GM19238 (cell line): ENCODE results near the gene DIP2B.
"Not testable (repeated sequence)": the region's sequence is repeated elsewhere in the genome, so short reads cannot be mapped to it uniquely, and the experiment has no call there.

Experiments used
- DNase-seq: peaks from one replicate; pipeline ENCODE4 v3.0.0; 2011; ENCODE audit warnings: low spot score; ENCODE audit not compliant: insufficient read length

DIP2B gene

DNA sequence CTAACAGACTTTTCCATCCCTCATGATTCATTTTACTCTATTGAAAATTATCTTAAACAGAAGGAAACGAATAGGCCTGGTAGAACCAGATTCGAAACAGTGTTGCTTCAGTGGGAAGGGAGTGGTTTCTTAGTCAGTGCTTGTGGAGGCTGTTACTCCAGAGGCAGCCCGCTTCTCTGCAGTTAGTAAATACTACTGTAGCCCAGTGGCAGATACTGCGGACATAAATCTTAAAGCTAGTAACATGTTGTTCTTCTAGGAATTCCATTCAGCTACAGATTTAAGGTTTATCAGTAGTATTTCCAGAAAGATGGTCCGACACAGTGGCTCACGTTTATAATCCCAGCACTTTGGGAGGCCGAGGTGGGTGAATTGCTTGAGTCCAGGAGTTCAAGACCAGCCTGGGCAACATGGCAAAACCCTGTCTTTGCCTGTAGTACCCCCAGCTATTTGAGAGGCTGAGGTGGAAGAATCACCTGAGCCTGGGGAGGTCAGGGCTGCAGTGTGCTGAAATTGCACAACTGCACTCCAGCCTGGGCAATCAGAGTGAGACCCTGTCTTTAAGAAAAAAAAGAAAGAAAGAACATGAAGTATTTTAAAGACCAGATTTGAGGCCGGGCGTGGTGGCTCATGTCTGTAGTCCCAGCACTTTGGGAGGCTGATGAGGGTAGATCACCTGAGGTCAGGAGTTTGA, 45.9 kb downstream of the DIP2B start:
- no peak for DNase-seq

DNA sequence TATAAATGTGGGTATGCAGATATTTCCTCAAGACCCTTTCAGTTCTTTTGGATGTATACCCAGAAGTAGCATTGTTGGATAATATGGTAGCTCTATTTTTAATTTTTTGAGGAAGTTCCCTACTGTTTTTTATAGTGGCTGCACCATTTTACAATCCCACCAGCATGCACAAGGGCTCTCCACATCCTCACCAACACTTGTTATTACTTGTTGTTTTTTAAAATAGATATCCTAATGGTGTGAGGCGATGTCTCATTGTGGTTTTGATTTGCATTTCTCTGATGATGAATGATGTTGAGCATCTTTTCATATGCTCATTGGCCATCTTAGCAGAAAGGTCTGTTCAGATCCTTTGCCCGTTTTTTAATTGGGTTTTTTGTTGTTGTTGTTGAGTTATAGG, 47.1 kb downstream of the DIP2B start:
- no peak for DNase-seq

DNA sequence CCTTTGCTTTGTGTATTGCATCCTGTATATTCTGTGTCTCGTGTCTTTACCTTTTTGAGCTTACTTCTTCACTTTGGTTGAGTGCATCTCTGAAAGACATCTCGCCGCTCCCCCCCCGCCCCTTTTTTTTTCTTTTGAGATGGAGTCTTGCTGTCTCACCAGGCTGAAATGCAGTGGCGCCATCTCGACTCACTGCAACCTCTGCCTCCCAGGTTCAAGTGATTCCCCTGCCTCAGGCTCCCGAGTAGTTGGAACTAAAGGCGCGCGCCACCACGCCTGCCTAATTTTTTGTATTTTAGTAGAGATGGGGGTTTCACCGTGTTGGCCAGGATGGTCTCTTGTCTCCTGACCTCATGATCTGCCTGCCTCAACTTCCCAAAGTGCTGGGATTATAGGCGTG, 49.9 kb downstream of the DIP2B start:
- DNase-seq: no peak

DNA sequence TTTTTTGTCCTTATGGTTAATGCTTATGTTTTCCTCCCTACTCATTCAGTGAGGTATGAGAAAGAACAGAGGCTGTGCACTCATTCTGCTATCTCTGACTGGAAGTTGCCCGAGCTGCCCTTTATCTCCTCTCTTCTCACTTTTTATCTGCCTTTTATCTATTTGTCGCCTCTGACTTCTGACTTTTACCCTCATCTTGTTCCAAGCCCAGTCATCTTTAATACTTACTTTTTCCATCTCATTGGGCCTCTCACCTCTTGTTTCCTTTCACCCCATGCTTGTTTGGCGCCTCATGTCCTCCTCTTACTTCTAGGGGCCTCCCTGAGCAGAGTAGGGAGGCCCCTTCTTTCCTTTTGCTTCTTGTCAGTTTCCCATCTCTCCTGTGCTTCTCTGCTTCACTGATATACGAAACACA, 50.7 kb downstream of the DIP2B start:
- no peak for DNase-seq

DNA sequence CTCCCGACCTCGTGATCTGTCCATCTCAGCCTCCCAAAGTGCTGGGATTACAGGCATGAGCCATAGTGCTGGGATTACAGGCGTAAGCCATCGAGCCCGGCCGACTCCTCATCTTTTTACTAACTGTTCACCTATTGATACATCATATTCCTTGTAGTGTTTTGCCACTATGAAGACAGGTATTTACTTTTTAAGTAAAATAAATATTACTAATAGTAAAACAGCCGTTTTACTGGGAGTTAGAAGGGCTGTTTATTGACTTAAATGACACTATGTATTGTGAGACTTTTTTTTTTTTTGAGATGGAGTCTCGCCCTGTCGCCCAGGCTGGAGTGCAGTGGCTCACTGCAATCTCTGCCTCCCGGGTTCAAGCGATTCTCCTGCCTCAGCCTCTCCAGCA, 51.5 kb downstream of the DIP2B start:
- DNase-seq: no peak

DNA sequence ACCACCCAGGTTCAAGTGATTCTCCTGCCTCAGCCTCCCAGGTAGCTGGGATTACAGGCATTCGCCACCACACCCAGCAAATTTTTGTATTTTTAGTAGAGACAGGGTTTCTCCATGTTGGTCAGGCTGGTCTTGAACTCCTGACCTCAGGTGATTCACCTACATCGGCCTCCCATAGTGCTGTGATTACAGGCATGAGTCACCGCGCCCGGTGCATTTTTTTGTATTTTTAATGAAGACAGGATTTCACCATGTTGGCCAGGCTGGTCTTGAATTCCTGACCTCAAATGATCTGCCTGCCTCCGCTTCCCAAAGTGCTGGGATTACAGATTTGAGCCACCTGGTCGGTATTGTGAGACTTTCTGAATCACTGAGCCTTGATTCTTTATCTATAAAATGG, 52.0 kb downstream of the DIP2B start:
- not testable (repeated sequence) for DNase-seq

DNA sequence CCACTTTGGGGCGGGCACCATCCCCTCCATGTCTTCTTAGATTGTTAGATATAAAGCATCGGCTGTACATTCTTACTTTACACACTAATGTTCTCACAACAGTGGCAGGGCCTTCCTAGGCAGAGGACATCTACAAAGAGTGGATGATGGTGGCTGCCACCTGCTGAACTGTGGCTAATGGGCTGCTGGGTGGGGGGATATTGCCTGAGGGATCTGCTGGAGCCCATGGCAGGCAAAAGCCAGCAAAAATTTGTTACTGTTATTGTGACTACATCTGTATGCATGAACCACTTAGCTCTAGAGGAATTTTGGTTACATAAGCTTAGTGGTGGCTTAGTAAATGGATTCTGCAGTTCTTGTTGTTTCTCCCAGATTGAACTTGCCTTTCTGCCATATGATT, 52.6 kb downstream of the DIP2B start:
- no peak for DNase-seq

DNA sequence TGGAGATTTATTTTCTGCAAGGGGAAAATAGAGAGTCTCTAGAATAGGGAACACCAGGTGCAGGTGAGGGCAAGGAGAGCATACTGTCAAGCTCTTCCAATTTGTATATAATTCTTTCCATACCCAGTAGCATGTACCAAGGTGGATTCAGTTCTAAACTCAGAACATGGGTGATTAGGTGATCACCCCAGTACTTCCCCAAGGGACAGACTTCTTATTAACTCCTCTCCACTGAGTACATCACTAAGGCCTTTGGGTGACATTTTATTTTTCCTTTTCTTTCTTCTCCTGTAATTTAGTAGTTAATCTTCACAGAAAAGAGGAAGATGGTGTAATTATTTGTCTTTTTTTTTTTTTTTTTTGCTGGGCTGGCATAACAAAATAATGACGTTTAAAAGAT, 54.2 kb downstream of the DIP2B start:
- no peak for DNase-seq

DNA sequence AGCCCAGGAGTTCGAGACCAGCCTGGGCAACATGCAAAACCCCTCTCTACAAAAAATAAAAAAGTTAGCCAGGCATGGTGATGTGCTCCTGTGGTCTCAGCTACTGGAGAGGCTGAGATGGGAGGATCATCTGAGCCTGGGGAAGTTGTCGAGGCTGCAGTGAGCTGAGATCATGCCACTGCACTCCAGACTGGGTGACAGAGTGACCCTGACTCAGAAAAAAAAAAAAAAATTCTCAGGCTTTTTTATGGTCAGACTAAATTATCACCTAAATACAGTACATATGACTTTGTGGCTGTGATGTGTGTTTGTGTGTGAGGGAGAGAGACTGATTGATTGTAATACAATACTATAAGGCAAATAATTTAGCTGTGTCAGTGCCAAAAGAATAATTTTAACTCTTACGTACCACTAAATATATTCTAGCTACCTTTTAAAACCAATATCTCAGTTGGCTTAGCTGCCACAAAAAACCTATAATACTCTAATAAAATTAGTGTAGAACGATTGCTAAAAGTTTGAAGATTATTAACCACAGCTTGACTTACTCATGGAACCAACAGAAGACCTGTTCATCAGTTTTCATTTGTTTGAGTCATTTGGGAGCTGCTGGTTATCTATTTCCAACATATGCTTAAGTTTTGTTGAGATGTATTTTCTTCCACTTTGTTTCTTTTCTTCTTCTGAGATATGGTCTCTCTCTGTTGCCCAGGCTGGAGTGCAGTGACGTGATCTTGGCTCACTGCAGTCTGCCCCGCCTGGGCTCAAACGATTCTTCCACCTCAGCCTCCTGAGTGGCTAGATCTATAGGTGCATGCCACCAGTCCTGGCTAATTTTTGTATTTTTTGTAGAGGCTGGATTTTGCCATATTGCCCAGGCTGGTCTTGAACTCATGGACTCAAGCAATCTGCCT, 58.0 kb downstream of the DIP2B start:
- DNase-seq: no peak

DNA sequence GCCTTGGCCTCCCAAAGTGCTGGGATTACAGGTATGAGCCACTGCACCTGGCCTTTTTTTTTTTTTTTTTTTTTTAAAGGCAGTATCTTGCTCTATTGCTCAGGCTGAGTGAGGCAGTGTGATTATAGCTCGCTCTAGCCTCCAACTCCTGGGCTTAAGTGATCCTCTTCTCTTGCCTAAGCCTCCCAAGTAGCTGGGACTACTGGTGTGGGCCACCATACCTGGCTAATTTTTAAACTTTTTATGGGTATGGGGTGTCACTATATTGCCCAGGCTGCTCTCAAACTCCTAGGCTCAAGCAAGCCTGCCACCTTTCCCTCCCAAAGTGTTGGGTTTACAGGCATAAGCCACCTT, 58.6 kb downstream of the DIP2B start:
- DNase-seq: no peak

DNA sequence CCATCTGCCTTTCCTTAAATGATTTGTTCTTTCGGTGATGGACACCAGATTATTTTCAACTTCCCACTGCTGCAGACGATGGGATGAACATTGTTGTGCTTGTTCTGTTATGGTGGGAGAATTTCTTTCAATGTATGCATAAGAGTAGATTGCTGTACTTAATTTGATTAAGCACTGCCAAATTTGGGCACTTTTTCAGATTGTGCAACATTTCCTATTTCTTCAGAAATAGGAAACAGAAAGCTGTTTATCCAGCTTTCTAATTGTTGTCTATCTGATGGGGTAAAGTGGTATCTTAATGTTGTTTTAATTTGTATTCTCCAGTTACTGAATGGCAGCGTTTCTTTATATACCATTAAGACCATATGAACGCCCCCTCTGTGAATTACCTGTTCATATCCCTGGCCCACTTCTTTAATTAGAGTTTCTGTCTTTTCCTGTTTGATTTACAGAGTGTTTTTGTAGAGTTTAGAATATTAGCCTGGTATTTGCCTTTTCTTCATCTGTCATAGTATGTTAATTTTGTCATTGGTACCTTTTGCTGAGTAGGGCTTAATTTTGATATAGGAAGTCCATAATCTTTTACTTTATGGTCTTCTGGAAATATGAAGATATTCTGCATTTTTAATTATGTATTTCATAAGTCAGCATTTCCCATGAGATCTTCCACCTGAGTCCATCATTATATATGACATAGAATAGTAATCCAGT, 59.6 kb downstream of the DIP2B start:
- no peak for DNase-seq

DNA sequence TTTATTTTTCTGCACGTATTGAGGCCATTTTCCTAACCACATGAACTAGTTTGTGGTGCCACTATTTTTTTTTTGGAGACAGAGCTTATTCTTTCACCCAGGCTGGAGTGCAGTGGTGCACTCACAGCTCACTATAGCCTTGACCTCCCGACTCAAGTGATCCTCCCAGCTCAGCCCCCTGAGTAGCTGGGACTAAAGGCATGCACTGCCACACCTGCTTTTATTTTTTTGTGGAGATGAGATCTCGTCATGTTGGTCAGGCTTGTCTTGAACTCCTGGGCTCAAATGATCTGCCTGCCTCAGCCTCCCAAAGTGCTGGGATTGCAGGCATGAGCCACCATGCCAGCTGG, 60.1 kb downstream of the DIP2B start:
- DNase-seq: no peak

DNA sequence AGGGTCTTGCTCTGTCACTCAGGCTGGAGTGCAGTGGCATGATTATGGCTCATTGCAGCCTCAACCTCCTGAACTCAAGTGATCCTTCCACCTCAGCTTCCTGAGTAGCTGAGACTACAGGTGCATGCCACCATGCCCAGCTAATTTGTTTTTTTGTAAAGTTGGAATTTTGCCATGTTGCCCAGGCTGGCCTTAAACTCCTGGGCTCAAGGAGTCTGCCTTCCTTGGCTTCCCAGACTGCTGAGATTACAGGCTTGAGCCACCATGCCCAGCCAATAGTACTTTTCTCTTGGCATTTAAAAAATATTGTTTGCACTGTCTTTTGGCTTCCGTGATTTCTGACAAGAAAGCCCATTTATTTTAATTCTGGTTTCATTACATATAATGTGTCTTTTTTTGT, 61.3 kb downstream of the DIP2B start:
- DNase-seq: no peak

DNA sequence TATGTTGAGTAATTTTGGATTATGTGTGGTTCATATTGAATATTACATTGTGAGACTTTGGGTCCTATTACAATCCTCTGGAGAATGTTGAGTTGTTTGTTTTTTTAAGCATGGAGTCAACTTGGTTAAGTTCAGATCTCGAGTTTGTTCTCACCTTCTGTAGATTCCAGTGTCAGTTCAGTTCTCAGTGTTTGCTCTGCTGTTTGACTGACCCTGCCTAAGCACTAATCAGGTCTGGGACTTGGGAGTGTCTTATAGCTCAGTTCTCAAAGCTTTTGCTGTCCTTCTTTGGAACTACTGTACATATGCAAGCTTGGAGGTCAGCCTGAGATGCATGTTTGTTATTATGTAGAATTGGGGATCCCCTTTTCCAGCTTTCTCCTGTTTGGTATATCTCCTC, 63.1 kb downstream of the DIP2B start:
- DNase-seq: no peak

DNA sequence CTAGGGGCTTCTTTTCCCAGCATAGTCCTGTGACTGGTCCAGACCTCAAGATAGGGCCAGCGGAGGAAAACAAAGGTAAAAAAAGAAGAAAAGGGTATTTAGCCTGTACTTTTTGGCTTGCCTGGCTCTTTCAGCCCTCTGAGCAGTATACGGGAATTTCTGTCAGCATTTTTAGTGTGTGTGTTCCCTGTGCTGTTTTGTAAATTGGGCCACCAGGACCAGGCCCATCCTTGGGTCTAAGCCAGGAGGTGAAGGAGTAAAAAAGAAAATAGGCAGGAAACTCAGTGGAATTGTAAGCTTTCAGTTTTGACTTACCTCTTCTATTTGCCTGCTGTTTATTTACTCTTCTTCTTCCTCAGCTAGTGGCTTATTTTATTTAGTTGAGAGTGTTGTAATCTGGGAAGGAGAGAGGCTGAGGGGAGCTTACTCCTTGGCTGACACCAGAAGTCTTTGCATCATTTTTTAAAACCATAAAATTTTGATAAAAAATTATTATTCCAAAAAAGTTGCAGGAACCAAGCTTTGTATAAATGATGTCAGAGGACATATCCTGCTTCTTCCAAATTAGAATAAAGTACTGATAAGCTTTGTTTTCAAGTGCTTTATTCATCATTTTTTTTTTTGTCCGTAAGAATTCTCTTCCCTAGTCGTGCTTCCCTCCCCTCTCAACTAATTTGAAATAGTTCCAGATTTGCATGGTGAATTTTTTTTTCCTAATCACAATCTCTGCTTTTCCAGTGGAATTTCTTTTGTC, 63.7 kb downstream of the DIP2B start:
- DNase-seq: no peak

DNA sequence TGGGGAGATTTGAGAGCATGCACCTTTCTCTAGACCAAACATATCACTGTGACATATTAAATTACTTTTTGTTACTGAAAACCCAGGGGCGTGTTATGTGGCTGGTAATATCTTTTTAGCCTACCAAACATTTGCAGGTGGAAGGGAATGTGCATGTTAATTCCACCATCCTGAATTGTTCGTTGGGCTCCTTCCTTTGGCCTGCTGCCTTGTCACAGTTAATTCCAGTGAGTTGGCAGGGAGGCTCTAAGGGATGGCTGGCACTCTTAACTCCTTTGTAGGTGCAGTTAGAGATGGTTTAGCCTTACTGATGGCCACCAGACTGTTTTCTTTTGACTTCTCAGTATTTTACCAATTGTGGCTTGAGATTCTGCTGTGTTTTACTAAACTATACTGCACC, 64.5 kb downstream of the DIP2B start:
- DNase-seq: no peak

DNA sequence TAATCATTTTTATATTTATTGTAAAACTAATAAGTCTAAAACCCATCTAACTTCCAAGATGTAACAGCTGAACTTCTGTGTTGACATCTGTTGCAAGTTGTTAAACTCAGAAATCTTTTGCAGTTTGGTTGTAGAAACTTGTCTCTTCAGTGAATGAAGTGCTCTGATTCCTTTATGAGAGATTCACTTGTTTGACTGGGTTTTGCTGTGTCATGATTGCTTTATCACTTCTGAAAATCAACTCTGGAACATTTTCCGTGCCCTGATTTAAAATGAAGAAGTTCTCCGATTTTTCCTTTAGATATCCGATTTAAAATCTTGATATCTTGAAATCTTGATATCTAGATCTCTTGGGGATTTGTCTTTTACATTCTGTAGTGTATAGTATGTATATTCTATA, 65.1 kb downstream of the DIP2B start:
- DNase-seq: no peak

DNA sequence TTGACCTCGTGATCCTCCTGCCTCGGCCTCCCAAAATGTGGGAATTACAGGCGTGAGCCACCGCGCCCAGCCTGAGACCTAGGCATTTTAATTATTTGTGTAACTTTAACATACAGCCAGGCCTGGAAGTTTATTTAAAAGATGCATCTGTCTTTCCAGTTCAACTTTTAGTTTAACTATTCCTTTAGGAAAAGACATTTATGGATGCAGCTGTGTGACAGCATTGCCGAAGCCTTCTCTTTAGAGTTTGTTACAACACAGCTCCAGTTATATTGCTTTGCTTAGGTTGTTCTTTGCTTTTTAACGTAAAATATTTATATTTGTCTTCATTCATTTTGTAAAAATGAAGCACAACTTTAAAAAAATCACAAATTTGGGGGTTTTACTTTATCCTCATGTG, 67.0 kb downstream of the DIP2B start:
- DNase-seq: no peak

DNA sequence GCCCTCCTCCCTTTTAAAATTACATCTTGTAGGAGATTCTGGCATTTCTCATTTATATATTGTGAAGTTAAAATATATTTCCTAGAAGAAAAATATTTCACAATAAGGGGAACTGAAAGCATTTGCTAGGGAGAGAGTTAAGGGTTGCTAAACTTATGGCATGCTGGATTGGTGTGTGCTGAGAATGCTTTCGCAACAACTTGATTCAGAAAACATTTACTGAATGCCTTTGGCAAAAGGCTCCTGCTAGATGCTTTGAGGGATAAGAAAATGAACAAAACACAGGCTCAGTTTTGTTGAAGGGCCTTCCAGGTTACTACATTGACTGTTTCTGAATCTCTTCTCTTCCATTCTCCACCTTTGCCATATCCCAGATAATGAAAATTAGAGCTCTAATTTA, 67.5 kb downstream of the DIP2B start:
- no peak for DNase-seq

DNA sequence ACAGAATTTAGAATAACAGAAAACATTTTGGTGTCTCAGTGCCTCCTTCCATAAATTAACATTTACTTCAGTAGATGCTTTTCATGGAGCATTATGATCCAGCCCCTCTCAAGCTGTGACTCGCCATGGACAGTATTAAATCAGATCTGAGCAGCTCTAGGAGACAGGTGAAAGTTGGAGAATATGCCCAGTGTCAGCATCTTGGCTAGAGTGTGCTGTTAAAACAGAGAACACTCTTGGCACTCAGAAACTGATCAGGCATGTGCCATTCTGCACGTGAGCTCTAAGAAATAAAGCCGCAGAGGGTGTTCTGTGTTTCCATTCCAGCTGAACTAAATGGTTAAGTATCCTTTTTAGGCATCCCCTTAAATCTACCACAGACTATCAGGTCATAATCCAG, 68.0 kb downstream of the DIP2B start:
- DNase-seq: no peak

DNA sequence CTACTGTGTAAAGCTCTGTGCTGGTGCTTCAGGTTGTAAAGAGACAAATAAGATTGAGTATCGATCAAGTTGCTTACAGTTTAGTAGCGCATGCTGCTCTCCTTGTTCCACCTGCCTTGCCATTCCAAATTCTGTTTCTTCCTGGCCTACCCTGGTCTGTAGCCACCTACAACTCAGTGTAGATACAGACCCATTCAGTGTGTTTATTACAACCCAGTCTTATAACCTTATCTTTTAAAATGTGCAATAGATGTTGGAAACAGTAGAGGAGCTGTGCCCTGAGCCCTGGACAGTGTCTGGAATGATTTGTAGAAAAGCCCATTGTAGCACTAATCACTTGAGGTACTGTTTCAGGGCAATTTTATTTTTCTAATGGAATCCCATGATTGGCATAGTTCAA, 68.5 kb downstream of the DIP2B start:
- no peak for DNase-seq
